Neural cell (in vitro differentiated cells): Measurements from ENCODE around the gene CTSH. TPM values are rescaled to one million over a fixed set of nuclear protein-coding genes. Genes with fewer than 3 reads are reported as not detected.

ENCODE experiments used
- H2AFZ ChIP-seq: fragments of 200-600, 300-800 bp; sonication (generic), shearing (Covaris generic); 2 replicates; pipeline ENCODE4 v1.6.0; 2014; ENCODE audit warnings: low read depth, mild to moderate bottlenecking, antibody characterized with exemption, low read length, moderate library complexity
- H3F3A ChIP-seq: fragments of 200-600 bp; shearing (Covaris generic); 2 replicates; pipeline ENCODE4 v1.6.1; 2016; ENCODE audit warnings: mild to moderate bottlenecking, moderate library complexity, mixed read lengths, antibody characterized with exemption, low read length; ENCODE audit not compliant: insufficient read depth, poor library complexity, severe bottlenecking
- H3K27ac ChIP-seq: fragments of 200-600, 300-800 bp; sonication (generic), shearing (Covaris generic); 2 replicates; pipeline ENCODE4 v1.5.1; 2014; ENCODE audit warnings: mild to moderate bottlenecking, low read length, moderate library complexity
- H3K27me3 ChIP-seq: fragments of 300-800, 200-600 bp; sonication (generic), shearing (Covaris generic); 2 replicates; pipeline ENCODE4 v1.6.0; 2014; ENCODE audit warnings: mild to moderate bottlenecking, low read depth, low read length, moderate library complexity; ENCODE audit not compliant: insufficient read depth
- H3K36me3 ChIP-seq: fragments of 300-800, 200-600 bp; sonication (generic), shearing (Covaris generic); 2 replicates; pipeline ENCODE4 v1.5.1; 2014; ENCODE audit warnings: mild to moderate bottlenecking, antibody characterized with exemption, low read length, moderate library complexity; ENCODE audit not compliant: insufficient read depth
- H3K4me2 ChIP-seq: fragments of 300-800, 200-600 bp; sonication (generic), shearing (Covaris generic); 2 replicates; pipeline ENCODE4 v1.6.0; 2014; ENCODE audit warnings: mild to moderate bottlenecking, low read length
- H3K4me3 ChIP-seq: fragments of 300-800, 200-600 bp; sonication (generic), shearing (Covaris generic); 2 replicates; pipeline ENCODE4 v1.5.1; 2014; ENCODE audit warnings: mild to moderate bottlenecking, low read length, moderate library complexity
- H3K79me2 ChIP-seq: fragments of 200-600 bp; shearing (Covaris generic); replicated peaks from 2 replicates; pipeline ENCODE4 v1.6.0; 2014; ENCODE audit warnings: mild to moderate bottlenecking, low read length, moderate library complexity; ENCODE audit not compliant: insufficient read depth
- H3K9ac ChIP-seq: fragments of 300-800, 200-600 bp; sonication (generic), shearing (Covaris generic); 2 replicates; pipeline ENCODE4 v1.6.1; 2016; ENCODE audit warnings: mild to moderate bottlenecking, low read length, mixed read lengths
- H3K9me2 ChIP-seq: fragments of 200-600 bp; shearing (Covaris generic); 2 replicates; pipeline ENCODE4 v1.6.1; 2016; ENCODE audit warnings: mild to moderate bottlenecking, low read length, mixed read lengths; ENCODE audit not compliant: insufficient read depth
- H3K9me3 ChIP-seq: fragments of 200-600, 300-800 bp; sonication (generic), shearing (Covaris generic); 2 replicates; pipeline ENCODE4 v1.6.1; 2016; ENCODE audit warnings: mild to moderate bottlenecking, mixed run types, low read length, moderate library complexity, mixed read lengths
- H4K20me1 ChIP-seq: fragments of 200-600 bp; shearing (Covaris generic); 2 replicates; pipeline ENCODE4 v1.6.1; 2016; ENCODE audit warnings: mild to moderate bottlenecking, mixed run types; ENCODE audit not compliant: insufficient read depth
- CTCF ChIP-seq: fragments of 450-650 bp; IDR thresholded peaks from 2 replicates; pipeline ENCODE4 v1.5.1; 2014; ENCODE audit warnings: antibody characterized with exemption, mild to moderate bottlenecking, moderate library complexity; ENCODE audit not compliant: poor library complexity, severe bottlenecking
- EP300 ChIP-seq: fragments of 450-650 bp; conservative IDR thresholded peaks from 2 replicates; pipeline ENCODE4 v1.6.1; 2014; ENCODE audit warnings: antibody characterized with exemption, mild to moderate bottlenecking, moderate library complexity; ENCODE audit not compliant: poor library complexity, severe bottlenecking
- EZH2 ChIP-seq: fragments of 200-600, 300-800 bp; shearing (Covaris generic), sonication (generic); IDR thresholded peaks from 2 replicates; pipeline ENCODE4 v1.6.1; 2014; ENCODE audit warnings: antibody characterized with exemption, low read length, borderline replicate concordance, mild to moderate bottlenecking; ENCODE audit not compliant: insufficient read depth, poor library complexity, severe bottlenecking
- MXI1 ChIP-seq: fragments of 450-650 bp; conservative IDR thresholded peaks from 2 replicates; pipeline ENCODE4 v1.6.1; 2014; ENCODE audit warnings: antibody characterized with exemption, mild to moderate bottlenecking; ENCODE audit not compliant: poor library complexity, severe bottlenecking
- POLR2AphosphoS5 ChIP-seq: IDR thresholded peaks from 2 replicates; pipeline ENCODE4 v1.6.1; 2012
- RAD21 ChIP-seq: fragments of 450-650 bp; conservative IDR thresholded peaks from 2 replicates; pipeline ENCODE4 v1.6.1; 2014; ENCODE audit warnings: antibody characterized with exemption, mild to moderate bottlenecking, moderate library complexity
- SMC3 ChIP-seq: fragments of 450-650 bp; conservative IDR thresholded peaks from 2 replicates; pipeline ENCODE4 v1.6.1; 2014; ENCODE audit warnings: antibody characterized with exemption, mild to moderate bottlenecking, moderate library complexity; ENCODE audit not compliant: poor library complexity
- TAF1 ChIP-seq: IDR thresholded peaks from 2 replicates; pipeline ENCODE4 v1.6.1; 2012; ENCODE audit warnings: low read depth
- polyA plus RNA-seq: library from polyadenylated mRNA; depleted of rRNA; stranded (reverse); fragments of >200 nt; gene quantifications from 2 replicates; pipeline ENCODE4 v1.2.3, GENCODE V29; 2014
- TF ChIP-seq, protein P1 (sequence below): IDR thresholded peaks from 2 replicates; pipeline ENCODE4 v1.6.1; 2012; ENCODE audit warnings: borderline replicate concordance

The CTSH gene
- polyA plus RNA-seq, 1 donor from 2014 or later, result 3.3 TPM

- TF ChIP-seq, protein P1, sequence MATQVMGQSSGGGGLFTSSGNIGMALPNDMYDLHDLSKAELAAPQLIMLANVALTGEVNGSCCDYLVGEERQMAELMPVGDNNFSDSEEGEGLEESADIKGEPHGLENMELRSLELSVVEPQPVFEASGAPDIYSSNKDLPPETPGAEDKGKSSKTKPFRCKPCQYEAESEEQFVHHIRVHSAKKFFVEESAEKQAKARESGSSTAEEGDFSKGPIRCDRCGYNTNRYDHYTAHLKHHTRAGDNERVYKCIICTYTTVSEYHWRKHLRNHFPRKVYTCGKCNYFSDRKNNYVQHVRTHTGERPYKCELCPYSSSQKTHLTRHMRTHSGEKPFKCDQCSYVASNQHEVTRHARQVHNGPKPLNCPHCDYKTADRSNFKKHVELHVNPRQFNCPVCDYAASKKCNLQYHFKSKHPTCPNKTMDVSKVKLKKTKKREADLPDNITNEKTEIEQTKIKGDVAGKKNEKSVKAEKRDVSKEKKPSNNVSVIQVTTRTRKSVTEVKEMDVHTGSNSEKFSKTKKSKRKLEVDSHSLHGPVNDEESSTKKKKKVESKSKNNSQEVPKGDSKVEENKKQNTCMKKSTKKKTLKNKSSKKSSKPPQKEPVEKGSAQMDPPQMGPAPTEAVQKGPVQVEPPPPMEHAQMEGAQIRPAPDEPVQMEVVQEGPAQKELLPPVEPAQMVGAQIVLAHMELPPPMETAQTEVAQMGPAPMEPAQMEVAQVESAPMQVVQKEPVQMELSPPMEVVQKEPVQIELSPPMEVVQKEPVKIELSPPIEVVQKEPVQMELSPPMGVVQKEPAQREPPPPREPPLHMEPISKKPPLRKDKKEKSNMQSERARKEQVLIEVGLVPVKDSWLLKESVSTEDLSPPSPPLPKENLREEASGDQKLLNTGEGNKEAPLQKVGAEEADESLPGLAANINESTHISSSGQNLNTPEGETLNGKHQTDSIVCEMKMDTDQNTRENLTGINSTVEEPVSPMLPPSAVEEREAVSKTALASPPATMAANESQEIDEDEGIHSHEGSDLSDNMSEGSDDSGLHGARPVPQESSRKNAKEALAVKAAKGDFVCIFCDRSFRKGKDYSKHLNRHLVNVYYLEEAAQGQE, result no peak
These were observed 32.3 kb upstream of the CTSH start (continued) for GRCh38 chr15:78977091-78977571.

GRCh38 chr15:78976691-78977090 lies 31.8 kb upstream of the CTSH start:
- H3K27ac ChIP-seq, result no peak overlapping the region
- H3K4me3 ChIP-seq, result no peak overlapping the region
- H3K27me3 ChIP-seq, result no peaks in the 10 kb centered on the region
- TF ChIP-seq SMC3 (no peak), POLR2AphosphoS5 (no peak), MXI1 (no peak), CTCF (no peak)
- TF ChIP-seq, protein P1, result no peak
- H3K79me2 ChIP-seq, result no peaks in the 10 kb centered on the region
- H3F3A ChIP-seq, result no peaks in the 10 kb centered on the region
- H3K36me3 ChIP-seq, result no peaks in the 10 kb centered on the region
- no peak overlapping the region for H3K4me2 ChIP-seq
- H4K20me1 ChIP-seq, result no peaks in the 10 kb centered on the region
- H3K9ac ChIP-seq, result no peak overlapping the region
- H3K9me2 ChIP-seq, result no peaks in the 10 kb centered on the region
- H3K9me3 ChIP-seq, result no peaks in the 10 kb centered on the region
- no peak overlapping the region for H2AFZ ChIP-seq

DNA sequence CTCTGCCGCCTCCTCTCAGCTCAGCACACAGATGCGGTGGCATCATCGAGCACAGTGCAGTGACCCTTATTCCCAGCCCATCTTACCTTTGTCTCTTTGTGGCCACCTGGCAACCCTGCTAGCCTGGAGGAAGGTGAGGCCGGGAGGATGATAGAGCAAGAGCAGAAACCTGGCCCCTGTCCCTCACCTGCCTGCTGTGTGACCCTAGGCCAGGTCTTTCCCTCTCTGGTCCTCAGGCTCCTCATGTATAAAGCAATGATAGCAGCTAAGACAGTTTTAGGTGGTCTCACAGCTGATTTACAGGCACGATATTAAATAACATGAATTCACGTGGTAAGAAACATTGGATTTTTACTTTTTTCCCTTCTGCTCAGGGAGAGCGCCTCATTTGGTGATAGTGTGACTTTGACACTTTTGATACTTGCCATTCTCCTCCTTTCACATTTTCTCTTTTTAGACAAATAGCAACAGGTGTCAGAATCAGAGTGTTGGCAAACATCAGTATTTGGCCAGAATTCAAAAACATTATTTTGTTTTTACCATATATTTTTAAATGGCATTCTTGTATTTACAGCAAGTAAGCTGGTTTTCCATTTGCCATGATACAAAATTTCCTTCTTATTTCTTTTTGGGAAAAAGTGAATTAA lies 29.5 kb upstream of the CTSH start:
- Histone ChIP-seq H3K27ac (no peak overlapping the region), H3K9me3 (no peaks in the 10 kb centered on the region), H3K79me2 (no peaks in the 10 kb centered on the region), H2AFZ (no peak overlapping the region), H4K20me1 (no peaks in the 10 kb centered on the region), H3F3A (no peaks in the 10 kb centered on the region), H3K36me3 (no peaks in the 10 kb centered on the region), H3K4me2 (no peak overlapping the region), H3K9me2 (no peaks in the 10 kb centered on the region), H3K27me3 (no peaks in the 10 kb centered on the region), H3K9ac (no peak overlapping the region), H3K4me3 (no peak overlapping the region)
- TF ChIP-seq CTCF (no peak), POLR2AphosphoS5 (no peak), EP300 (no peak), RAD21 (no peak), SMC3 (no peak), MXI1 (no peak), EZH2 (no peak), TAF1 (no peak)
